NT2/D1 (cell line): Measurements from ENCODE around the gene CTBP1.

Experiments
- DNase-seq: peaks from one replicate; pipeline ENCODE4 v3.0.0-alpha.2; 2011; ENCODE audit warnings: low read depth, low spot score
- H3K27me3 ChIP-seq: 2 replicates; pipeline ENCODE4 v1.6.0; 2011; ENCODE audit warnings: mild to moderate bottlenecking; ENCODE audit not compliant: insufficient read length, insufficient read depth
- H3K36me3 ChIP-seq: 2 replicates; pipeline ENCODE4 v1.6.1; 2011; ENCODE audit warnings: mild to moderate bottlenecking, low read length, mixed read lengths; ENCODE audit not compliant: insufficient read depth, insufficient read length
- H3K4me1 ChIP-seq: 2 replicates; pipeline ENCODE4 v1.5.1; 2011; ENCODE audit not compliant: insufficient read depth, insufficient read length
- H3K4me3 ChIP-seq: 2 replicates; pipeline ENCODE4 v1.5.1; 2011; ENCODE audit warnings: low read depth; ENCODE audit not compliant: insufficient read length
- H3K9ac ChIP-seq: 2 replicates; pipeline ENCODE4 v1.6.0; 2011; ENCODE audit warnings: low read depth; ENCODE audit not compliant: insufficient read length
- H3K9me3 ChIP-seq: 2 replicates; pipeline ENCODE4 v1.5.1; 2011; ENCODE audit warnings: mild to moderate bottlenecking, low read length; ENCODE audit not compliant: insufficient read depth
- SUZ12 ChIP-seq: IDR thresholded peaks from 2 replicates; pipeline ENCODE4 v1.6.1; 2011; ENCODE audit not compliant: insufficient read length, insufficient read depth; ENCODE audit errors: extremely low read depth
- YY1 ChIP-seq: IDR thresholded peaks from 2 replicates; pipeline ENCODE4 v1.6.1; 2011; ENCODE audit not compliant: insufficient read length, insufficient read depth
- ZNF274 ChIP-seq: IDR thresholded peaks from 2 replicates; pipeline ENCODE4 v1.6.1; 2011; ENCODE audit warnings: mild to moderate bottlenecking, low read depth, low read length

The CTBP1 gene

DNA sequence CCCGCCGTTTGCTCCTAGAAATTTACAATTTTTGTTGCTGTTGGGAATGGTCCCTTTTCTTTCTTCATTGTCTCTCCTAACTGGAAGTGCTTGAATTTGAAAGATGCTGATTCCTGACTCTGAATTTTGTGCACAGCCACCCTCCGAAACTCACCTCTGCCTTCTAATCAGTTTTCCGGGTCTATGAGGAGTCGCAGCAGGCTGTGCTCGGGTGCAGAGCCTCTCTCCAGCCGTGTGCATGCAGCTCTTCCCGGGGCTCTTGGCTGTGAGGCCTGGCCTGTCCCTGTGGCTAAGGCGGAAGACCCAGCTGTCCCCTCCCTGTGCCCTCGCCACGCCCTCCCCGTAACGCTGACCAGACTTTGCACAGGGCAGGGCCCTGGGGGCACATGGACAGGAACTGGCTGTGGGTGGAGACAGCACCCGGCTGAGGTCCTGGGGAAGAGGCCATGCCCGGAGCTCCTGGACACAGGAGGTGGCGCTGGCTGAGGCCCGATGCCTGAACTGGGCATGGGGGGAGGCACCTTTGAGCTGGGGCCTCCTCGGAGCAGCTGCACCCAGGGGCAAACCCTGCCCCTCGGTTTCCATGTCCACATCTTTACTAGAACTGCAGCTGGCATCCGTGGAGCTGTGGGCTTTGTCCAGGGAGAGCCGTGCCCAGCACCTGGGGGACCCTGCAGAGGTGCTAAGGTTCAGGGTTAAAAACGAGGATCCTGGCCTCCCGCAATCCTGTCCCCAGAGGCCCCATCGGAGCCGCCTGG, 43.9 kb downstream of the CTBP1 start:
- no peak for DNase-seq
- Histone ChIP-seq H3K9ac (no peak overlapping the region), H3K36me3 (peaks cover 8% of the 10 kb centered on the region), H3K4me1 (peaks cover 29% of the 10 kb centered on the region), H3K4me3 (no peak overlapping the region), H3K9me3 (no peaks in the 10 kb centered on the region), H3K27me3 (no peaks in the 10 kb centered on the region)
- TF ChIP-seq YY1 (no peak), ZNF274 (no peak), SUZ12 (no peak)

DNA sequence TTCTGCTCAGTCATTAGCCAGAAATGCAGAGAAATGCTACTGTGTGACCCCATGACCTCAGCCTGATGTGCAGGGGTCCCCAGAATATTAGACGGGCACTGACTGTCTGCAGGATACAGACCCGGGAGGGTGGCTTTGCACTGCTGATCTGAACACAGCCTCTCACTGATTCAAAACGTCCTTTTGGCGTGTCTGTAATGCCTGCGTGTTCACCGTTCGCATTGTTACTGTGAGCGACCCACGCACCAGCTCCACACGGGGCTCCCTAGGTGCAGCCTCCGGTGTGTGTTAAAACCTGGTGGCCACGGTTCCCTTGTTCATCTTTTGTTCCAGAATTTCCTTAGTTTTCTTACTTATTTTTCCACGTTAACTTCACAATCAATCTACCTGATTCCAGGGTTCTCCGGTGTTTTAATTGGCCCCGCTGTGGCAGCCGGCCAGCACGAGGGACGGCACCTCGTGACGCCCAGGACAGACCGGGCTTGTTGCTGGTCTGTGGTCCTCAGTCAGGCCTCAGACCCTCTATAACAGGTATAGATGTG, 44.6 kb downstream of the CTBP1 start:
- no peak for TF ChIP-seq YY1
- TF ChIP-seq SUZ12: no peak
- TF ChIP-seq ZNF274: no peak
- DNase-seq: no peak
- Histone ChIP-seq H3K4me3 (no peak overlapping the region), H3K4me1 (peaks cover 23% of the 10 kb centered on the region), H3K9ac (no peak overlapping the region), H3K27me3 (no peaks in the 10 kb centered on the region), H3K36me3 (peaks cover 7% of the 10 kb centered on the region), H3K9me3 (no peaks in the 10 kb centered on the region)

DNA sequence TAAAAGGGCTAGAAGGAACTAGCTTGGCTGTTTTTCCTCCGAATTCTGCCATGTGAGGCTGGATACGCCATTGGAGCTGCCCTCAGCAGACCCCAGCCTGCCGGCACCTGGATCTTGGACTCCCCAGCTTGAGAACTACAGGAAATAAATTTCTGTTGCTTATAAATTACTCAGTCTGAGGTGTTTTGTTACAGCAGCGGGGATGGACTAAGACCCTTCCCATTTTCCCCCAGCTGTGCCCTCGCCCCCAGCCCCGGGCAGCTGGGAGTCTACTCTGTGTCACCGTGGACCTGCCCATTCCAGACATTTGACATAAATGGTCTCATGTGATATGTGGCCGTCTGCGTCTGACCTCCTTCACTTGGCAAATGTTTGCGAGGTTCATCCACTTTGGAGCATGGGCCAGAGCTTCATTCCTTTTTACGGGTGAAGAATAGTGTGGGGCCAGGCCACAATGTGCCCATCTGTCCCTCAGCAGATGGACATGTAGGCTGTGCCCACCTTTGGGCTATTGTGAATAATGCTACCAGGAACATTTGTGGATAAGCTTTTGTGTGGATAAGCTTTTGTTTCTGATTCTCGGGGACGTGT, 45.8 kb downstream of the CTBP1 start:
- H3K4me3 ChIP-seq: no peak overlapping the region
- H3K27me3 ChIP-seq: no peaks in the 10 kb centered on the region
- H3K4me1 ChIP-seq: peaks cover 23% of the 10 kb centered on the region
- H3K36me3 ChIP-seq: no peaks in the 10 kb centered on the region
- TF ChIP-seq SUZ12: no peak
- no peak for TF ChIP-seq YY1
- TF ChIP-seq ZNF274: no peak
- no peak for DNase-seq
- H3K9ac ChIP-seq: no peak overlapping the region
- no peaks in the 10 kb centered on the region for H3K9me3 ChIP-seq

DNA sequence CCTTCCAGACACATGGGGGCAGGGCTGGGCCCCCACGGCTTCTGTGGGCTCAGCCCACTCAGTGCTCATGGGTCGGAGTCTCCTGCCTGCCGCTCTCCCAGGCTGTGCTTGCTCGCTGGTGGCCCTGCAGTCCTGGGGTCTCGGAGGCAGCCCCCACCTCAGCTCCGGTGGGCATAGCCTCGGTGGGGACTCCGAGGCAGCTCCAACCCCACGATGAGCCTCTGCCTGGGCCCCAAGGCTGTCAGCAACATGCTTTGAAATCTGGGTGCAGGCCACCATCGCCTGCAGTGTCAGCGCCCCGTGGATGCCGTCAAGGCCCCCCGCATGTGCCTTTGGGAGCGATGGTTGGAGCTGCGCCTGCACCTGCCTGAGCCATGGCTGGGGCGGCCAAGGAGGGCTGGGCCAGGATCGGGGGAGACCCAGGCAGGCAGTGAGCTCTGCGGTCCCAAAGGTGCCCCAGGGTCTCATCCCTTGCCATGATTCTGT, 46.4 kb downstream of the CTBP1 start:
- H3K9me3 ChIP-seq: no peaks in the 10 kb centered on the region
- H3K27me3 ChIP-seq: no peaks in the 10 kb centered on the region
- no peaks in the 10 kb centered on the region for H3K36me3 ChIP-seq
- H3K4me3 ChIP-seq: no peak overlapping the region
- H3K9ac ChIP-seq: no peak overlapping the region
- TF ChIP-seq YY1 (no peak), ZNF274 (no peak), SUZ12 (no peak)
- no peak for DNase-seq
- peaks cover 20% of the 10 kb centered on the region for H3K4me1 ChIP-seq

DNA sequence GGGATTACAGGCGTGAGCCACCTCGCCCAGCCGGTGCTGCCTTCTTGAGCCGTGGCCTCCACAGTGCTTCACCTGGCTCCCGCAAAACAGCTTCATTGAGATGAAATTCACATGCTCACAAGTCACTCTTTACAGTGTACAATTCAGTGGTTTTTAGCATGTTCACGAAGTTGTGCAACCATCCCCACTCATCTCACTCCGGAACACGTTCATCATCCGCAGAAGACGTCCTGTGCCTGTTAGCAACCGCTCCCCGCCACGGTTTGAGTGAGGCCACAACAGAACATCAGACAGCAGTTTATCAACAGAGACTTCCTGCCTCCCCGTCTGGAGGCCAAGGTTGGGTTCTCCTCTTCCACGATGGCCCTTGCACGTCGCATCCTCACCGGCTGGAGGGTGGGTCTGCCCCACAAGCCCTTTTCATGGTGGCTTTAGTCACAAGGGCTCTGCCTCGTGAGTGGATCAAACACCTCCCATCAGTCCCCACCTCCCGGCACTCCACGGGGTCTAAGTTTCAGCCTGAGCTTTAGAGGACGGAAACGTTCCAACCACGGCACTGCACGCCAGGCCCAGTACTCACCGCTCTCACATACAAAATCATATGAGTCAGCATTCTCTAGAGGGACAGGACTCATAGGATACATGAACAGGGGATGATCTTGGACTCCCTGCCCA, 46.9 kb downstream of the CTBP1 start:
- Histone ChIP-seq H3K4me3 (no peak overlapping the region), H3K36me3 (no peaks in the 10 kb centered on the region), H3K9me3 (no peaks in the 10 kb centered on the region), H3K27me3 (no peaks in the 10 kb centered on the region), H3K4me1 (peaks cover 20% of the 10 kb centered on the region), H3K9ac (no peak overlapping the region)
- TF ChIP-seq YY1: no peak
- TF ChIP-seq SUZ12: no peak
- TF ChIP-seq ZNF274: no peak
- DNase-seq: no peak

DNA sequence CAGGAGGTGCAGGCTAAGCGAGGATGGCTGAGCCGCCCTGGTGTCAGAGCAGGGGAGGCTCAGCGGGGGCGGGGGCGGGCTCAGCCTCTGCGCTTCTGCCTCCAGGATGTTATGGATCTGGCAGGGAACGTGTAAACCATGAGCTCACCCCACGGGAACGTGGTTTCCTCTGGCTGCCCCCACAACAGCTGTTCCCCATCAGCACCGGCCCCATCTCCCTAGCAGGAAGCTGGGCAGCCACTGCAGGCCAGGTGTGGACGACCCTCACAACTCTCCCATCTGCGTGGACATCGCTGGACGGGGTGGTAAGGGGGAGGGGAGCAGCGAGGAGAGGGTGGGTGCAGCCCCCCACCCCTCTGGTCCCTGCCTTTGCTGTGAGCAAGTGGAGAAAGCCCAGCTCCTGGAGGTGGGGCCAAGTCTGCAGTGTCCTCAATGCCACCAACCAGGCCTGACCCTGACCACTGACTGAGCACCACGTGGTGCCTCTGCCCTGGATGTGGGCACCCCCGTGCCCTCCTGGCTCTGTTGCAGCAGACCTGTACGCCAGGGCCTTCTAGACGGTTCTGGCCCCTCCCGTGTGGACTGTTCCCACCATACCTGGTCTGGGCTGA, 48.4 kb downstream of the CTBP1 start:
- Histone ChIP-seq H3K9ac (peak overlapping the region; percentile 16), H3K36me3 (no peaks in the 10 kb centered on the region), H3K27me3 (no peaks in the 10 kb centered on the region), H3K4me3 (no peak overlapping the region), H3K4me1 (peaks cover 13% of the 10 kb centered on the region), H3K9me3 (no peaks in the 10 kb centered on the region)
- DNase-seq: no peak
- TF ChIP-seq ZNF274 (no peak), YY1 (no peak), SUZ12 (no peak)
